ENCODE results near the gene CHST12.
"Not testable (repeated sequence)": the region's sequence is repeated elsewhere in the genome, so short reads cannot be mapped to it uniquely, and the experiment has no call there.

The CHST12 gene

DNA sequence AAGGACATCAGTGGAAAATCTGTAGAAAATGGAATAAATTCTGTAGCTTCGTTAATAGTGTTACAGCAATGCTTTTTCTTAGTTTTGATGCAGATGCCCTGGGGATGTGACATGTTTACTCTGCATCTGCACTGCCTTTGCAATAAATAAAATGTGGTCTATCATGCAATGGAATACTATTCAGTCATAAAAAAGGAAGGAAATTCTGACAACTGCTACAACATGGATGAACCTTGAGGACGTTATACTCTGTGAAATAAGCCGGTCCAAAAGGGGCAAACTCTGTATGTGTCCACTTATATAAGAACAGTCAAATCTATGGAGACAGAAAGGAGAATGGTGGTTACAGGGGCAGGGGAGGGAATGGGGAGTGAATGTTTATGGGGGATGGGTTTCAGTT lies 59.3 kb downstream of the CHST12 start:
- H3K4me3 ChIP-seq (ENCODE audit: low read depth, low read length) = no peak overlapping the region
- no peak for DNase-seq (ENCODE audit: low read depth)
- TF ChIP-seq, protein P1, sequence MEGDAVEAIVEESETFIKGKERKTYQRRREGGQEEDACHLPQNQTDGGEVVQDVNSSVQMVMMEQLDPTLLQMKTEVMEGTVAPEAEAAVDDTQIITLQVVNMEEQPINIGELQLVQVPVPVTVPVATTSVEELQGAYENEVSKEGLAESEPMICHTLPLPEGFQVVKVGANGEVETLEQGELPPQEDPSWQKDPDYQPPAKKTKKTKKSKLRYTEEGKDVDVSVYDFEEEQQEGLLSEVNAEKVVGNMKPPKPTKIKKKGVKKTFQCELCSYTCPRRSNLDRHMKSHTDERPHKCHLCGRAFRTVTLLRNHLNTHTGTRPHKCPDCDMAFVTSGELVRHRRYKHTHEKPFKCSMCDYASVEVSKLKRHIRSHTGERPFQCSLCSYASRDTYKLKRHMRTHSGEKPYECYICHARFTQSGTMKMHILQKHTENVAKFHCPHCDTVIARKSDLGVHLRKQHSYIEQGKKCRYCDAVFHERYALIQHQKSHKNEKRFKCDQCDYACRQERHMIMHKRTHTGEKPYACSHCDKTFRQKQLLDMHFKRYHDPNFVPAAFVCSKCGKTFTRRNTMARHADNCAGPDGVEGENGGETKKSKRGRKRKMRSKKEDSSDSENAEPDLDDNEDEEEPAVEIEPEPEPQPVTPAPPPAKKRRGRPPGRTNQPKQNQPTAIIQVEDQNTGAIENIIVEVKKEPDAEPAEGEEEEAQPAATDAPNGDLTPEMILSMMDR (IDR thresholded peaks at IDR 0.05; ENCODE audit: control insufficient read depth, extremely low read depth, insufficient read depth) = no peak

DNA sequence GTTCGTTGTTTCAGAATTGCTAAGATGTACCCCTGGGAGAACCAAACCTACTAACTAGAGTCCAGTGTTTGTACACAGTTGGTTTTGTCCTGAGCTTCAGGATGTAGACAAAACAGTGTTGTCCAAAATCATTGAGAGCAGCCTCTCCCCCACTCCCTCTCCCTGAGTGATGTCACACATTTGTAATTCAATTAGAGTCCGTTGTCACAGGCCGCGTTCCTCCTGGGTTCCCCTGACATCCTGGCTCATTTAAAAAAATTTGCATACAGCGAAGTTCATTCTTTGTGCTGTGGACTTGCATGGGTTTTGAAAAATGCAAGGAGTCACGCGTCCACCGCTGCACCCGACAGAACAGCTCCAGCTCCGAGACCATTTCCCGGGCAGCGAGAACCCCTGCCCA lies 62.5 kb downstream of the CHST12 start:
- no peak overlapping the region for H3K4me3 ChIP-seq (ENCODE audit: low read depth, low read length)
- TF ChIP-seq, protein P1 (IDR thresholded peaks at IDR 0.05; ENCODE audit: control insufficient read depth, extremely low read depth, insufficient read depth) = no peak
- no peak for DNase-seq (ENCODE audit: low read depth)

DNA sequence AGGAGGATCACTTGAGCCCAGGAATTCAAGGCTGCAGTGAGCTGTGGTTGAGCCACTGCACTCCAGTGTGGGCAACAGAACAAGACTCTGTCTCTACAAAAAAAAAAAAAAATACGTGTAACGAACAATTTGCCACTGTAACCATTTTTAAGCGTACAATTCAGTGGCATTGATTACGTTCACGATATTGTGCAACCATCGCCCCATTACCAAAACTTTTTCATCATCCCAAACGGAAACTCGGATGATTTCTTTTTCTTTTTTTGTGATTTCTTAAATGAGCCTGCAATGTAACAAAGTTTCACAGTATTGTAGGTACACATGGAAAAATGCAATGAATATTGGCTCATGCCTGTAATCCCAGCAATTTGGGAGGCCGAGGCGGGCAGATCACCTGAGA lies 63.3 kb downstream of the CHST12 start:
- TF ChIP-seq, protein P1 (IDR thresholded peaks at IDR 0.05; ENCODE audit: control insufficient read depth, extremely low read depth, insufficient read depth) = no peak
- DNase-seq (ENCODE audit: low read depth) = no peak
- H3K4me3 ChIP-seq (ENCODE audit: low read depth, low read length) = no peak overlapping the region

DNA sequence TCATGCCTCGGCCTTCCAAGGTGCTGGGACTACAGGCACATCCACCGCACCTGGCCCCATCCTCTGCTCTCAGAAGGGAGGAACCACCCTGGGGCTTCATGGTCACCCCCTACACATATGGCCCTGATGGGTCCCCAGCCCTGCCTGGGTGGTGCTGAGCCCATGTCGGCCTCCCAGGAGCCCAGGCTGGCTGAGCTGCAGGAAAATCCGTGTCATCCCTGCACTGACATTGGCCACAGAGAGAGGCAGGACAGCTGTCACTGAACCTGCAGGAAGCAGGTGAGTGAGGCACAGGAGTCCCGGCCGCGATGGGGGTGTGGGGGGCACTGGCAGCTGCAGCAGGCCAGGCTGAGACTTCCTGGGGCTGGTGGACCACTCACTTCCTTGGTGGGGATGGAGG lies 64.8 kb downstream of the CHST12 start:
- H3K4me3 ChIP-seq (ENCODE audit: low read depth, low read length) = no peak overlapping the region
- TF ChIP-seq, protein P1 (IDR thresholded peaks at IDR 0.05; ENCODE audit: control insufficient read depth, extremely low read depth, insufficient read depth) = no peak
- DNase-seq (ENCODE audit: low read depth) = no peak

DNA sequence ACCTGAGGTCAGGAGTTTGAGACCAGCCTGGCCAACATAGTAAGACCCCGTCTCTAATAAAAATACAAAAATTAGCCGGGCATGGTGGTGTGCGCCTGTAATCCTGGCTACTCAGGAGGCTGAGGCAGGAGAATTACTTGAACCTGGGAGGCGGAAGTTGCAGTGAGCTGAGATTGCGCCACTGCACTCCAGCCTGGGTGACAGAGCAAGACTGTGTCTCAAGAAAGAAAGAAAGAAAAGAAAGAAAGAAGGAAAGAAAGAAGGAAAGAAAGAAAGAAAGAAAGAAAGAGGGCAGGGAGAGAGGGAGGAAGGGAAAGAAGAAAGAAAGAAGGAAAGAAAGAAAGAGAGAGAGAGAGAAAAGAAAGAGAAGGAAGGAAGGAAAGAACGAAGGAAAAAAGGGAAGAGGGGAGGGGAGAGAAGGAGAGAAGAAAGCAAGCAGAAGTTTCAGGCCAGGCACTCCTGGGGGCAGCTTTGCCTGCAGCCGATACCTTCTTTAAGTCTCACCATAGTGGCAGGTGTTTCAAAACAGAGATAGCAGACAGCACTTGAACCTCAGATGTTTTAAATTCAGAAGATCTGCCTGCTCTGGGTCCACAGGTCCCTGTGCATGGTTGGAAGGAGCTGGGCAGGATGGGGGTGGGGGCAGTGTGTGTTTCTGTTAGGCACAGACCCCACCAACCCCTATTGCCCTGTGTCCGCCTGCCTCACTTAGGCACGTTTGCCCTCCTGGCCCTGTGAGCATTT lies 66.2 kb downstream of the CHST12 start:
- not testable (repeated sequence) for DNase-seq (ENCODE audit: low read depth); H3K4me3 ChIP-seq (ENCODE audit: low read depth, low read length)

DNA sequence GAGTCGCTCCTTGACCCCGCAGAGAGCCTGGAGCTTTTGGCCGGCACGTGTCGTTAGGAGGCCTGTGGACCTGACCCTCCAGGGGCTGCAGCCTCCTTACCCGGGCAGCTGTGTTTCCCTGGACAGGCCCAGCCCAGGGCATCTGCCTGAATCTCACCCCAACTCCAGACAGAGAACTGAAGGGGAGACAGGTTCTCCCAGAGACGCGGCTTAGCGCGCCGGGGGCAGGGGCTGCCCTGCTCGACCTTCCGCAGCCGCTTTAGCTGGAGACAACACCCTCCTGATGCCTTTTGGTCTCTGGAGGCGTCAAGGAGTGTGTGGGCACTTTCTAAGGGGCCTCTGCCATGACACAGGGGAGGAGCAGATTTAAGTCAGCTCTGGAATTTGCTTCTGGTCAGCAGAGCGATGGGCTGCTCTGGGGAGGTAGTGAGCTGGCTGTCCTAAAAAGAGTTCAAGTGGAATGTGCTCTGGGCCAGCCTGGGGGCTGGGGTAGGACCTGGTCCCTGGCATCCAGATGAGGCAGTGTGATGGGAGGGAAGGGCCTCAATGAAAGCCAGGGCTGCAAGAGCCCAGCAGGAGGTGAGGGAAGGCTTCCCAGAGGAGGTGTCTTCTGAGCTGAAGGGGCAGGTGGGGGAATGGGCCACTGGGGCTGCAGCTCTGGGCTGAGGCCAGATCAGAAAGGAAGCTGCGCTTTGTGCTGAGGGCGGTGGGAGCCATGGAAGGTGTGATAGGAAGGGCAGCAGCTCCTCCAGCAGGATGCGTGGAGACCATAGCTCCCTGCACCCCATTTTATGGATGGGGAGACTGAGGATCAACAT lies 67.0 kb downstream of the CHST12 start:
- no peak for DNase-seq (ENCODE audit: low read depth)
- H3K4me3 ChIP-seq (ENCODE audit: low read depth, low read length) = no peak overlapping the region
- TF ChIP-seq, protein P1 (IDR thresholded peaks at IDR 0.05; ENCODE audit: control insufficient read depth, extremely low read depth, insufficient read depth) = no peak

DNA sequence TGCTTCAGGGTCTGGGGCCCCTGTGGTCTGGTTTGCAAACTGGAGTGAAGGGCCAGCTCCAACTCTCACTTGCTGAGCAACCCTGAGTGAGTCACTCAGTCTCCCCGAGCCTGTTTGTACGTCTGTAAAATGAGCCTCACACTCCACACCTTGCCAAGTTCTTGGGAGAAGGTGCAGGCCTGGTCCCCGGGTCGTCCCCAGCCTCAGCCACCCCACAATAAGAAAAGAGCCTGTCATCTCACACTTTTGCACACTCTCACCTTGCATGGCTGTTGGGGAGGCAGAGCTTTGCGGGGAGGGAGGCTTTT lies 67.6 kb downstream of the CHST12 start:
- DNase-seq (ENCODE audit: low read depth) = no peak
- no peak overlapping the region for H3K4me3 ChIP-seq (ENCODE audit: low read depth, low read length)
- TF ChIP-seq, protein P1 (IDR thresholded peaks at IDR 0.05; ENCODE audit: control insufficient read depth, extremely low read depth, insufficient read depth) = no peak

Data from LNCaP clone FGC (cell line).